ENCODE measurements around the gene INTS11. TPM values are rescaled to one million over a fixed set of nuclear protein-coding genes. Genes with fewer than 3 reads are reported as not detected.

The INTS11 gene
- polyA plus RNA-seq, 1 experiment, result 52.8 TPM

DNA sequence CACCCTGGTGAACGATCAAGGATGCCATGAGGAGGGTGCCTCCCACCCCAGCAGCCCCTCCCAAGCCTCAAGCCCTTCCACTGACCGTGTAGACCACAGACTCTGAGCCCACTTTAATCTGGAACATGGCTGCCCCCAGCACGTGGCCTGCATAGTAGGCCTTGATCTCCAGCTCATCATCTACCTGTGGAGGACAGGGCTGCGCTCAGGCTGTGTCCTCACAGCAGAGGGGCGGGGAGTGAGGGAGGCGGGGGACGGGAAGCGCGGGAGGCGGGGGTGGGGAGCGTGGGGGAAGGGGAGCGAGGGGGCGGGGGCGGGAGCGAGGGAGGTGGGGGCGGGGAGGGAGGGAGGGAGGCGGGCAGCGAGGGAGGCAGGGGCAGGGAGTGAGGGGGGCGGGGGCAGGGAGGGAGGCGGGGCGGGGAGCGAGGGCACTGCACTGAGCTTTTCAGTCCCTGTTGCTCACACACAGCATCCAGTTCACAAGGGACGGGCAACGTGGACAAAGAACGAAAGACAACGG, 9.0 kb downstream of the INTS11 start:
- Histone ChIP-seq H3K27ac (ENCODE audit: low read depth, low read length) (no peak overlapping the region), H3K27me3 (ENCODE audit: control insufficient read depth, insufficient read depth, low read length) (no peaks in the 10 kb centered on the region), H3K9me3 (ENCODE audit: control insufficient read depth, insufficient read depth, low read length) (no peaks in the 10 kb centered on the region; the same call in 1 of the 2 replicates), H3K4me3 (ENCODE audit: low read depth, low read length) (no peak overlapping the region)
- TF ChIP-seq, protein P1, sequence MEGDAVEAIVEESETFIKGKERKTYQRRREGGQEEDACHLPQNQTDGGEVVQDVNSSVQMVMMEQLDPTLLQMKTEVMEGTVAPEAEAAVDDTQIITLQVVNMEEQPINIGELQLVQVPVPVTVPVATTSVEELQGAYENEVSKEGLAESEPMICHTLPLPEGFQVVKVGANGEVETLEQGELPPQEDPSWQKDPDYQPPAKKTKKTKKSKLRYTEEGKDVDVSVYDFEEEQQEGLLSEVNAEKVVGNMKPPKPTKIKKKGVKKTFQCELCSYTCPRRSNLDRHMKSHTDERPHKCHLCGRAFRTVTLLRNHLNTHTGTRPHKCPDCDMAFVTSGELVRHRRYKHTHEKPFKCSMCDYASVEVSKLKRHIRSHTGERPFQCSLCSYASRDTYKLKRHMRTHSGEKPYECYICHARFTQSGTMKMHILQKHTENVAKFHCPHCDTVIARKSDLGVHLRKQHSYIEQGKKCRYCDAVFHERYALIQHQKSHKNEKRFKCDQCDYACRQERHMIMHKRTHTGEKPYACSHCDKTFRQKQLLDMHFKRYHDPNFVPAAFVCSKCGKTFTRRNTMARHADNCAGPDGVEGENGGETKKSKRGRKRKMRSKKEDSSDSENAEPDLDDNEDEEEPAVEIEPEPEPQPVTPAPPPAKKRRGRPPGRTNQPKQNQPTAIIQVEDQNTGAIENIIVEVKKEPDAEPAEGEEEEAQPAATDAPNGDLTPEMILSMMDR (IDR thresholded peaks at IDR 0.05; ENCODE audit: low read depth, low read length), result no peak
- CTCF ChIA-PET, result interaction anchor here (0.6 kb wide), 1 partner anchor 194 kb away, joined by 3 read pairs; no protein-coding TSS in a partner anchor
- POLR2A ChIA-PET, result no interaction called here
- DNase-seq (ENCODE audit: low read depth, low spot score), result no peak

DNA sequence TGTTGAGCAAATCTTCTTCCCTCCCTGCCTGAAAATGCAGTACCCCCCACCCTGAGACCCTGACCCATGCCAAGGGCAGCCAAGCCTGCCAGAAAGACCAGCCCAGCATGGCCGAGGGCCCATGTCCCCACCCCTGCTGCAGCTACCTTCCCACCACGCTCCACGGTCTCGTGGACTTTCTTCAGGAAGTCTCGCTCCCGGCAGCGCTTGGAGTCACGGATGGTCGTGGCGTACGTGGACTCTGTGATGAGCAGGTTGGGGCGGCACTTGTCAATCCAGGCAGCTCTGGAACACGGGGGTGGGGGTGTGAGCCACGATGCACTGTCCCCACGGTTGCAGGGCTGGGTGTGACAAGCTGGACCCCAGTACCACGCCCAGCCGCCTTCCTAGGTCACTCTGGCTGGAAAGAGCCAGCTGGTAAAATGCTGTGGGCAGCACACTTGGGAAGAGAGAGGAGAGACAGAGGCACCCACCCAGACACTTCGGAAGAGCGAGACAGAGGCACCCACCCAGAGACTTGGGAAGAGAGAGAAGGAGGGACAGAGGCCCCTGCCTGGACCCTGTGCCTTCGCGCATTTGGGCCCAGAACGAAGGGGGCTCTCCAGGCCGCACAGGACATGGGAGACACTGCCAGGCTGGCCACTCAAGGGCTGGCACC, 9.7 kb downstream of the INTS11 start:
- POLR2A ChIA-PET, result no interaction called here
- TF ChIP-seq, protein P1 (IDR thresholded peaks at IDR 0.05; ENCODE audit: low read depth, low read length), result no peak
- Histone ChIP-seq H3K9me3 (ENCODE audit: control insufficient read depth, insufficient read depth, low read length) (no peaks in the 10 kb centered on the region; the same call in 1 of the 2 replicates), H3K27me3 (ENCODE audit: control insufficient read depth, insufficient read depth, low read length) (no peaks in the 10 kb centered on the region), H3K4me3 (ENCODE audit: low read depth, low read length) (no peak overlapping the region), H3K27ac (ENCODE audit: low read depth, low read length) (no peak overlapping the region)
- CTCF ChIA-PET, result no interaction called here
- DNase-seq (ENCODE audit: low read depth, low spot score), result no peak

DNA sequence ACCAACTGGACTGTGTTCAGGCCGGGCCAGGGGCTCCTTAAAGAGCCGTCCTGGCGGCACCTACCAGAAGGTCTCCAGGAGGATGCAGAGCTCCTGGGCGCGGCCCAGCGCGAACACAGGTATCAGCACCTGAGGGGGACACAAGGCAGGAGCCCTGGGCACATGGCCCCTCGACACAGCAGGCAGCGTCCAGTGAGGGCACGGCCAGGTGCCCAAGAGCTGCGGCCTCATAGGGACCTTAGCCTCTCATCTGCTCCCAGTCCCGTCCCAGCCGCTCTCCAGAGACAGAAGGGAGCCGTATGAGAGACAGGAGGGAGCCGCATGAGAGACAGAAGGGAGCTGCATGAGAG, 10.2 kb downstream of the INTS11 start:
- no peaks in the 10 kb centered on the region; the same call in 1 of the 2 replicates for H3K9me3 ChIP-seq (ENCODE audit: control insufficient read depth, insufficient read depth, low read length)
- ChIA-PET CTCF (no interaction called here), POLR2A (no interaction called here)

DNA sequence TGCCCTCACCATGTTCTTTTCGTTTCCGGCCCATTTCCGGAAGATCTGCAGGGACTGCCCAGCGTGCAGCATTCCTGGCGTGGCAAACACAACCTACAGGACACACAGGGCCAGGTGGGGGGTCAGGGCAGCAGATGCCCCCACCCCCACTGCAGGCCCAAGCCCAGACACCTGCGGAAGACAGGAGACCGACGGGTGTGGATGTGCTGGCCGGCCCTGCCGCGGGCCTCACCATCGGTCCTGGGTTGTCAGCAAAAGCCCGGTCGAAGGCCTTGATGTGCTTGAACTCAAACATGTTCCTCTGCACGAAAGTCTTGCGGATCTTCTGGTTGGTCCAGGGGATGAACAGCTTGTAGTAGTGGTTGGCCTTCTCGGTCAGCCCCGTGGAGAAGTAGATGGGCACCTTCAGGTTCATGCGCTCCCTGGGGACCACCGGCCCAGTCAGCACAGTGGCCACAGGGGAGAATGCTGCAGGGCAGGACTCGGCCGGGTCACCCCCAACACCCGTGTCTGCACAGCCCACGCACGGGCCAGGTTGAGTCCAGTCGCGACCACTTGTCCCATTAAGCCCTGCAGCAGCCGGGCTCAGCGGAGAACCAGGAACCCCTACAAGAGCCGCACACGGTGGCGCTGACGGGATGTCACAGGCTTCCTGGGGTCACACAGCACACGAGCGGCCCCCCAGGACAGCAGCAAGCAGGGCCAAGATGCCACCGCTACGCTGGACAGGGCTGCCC, 10.8 kb downstream of the INTS11 start:
- TF ChIP-seq, protein P1 (IDR thresholded peaks at IDR 0.05; ENCODE audit: low read depth, low read length), result no peak
- POLR2A ChIA-PET, result no interaction called here

More for the DNA sequence above, 10.2 kb downstream of the INTS11 start:
- TF ChIP-seq, protein P1 (IDR thresholded peaks at IDR 0.05; ENCODE audit: low read depth, low read length), result no peak
- H3K27ac ChIP-seq (ENCODE audit: low read depth, low read length), result no peak overlapping the region
- DNase-seq (ENCODE audit: low read depth, low spot score), result no peak
- no peaks in the 10 kb centered on the region for H3K27me3 ChIP-seq (ENCODE audit: control insufficient read depth, insufficient read depth, low read length)
- H3K4me3 ChIP-seq (ENCODE audit: low read depth, low read length), result no peak overlapping the region

More for the DNA sequence above, 10.8 kb downstream of the INTS11 start:
- CTCF ChIA-PET, result no interaction called here
- Histone ChIP-seq H3K27me3 (ENCODE audit: control insufficient read depth, insufficient read depth, low read length) (no peaks in the 10 kb centered on the region), H3K4me3 (ENCODE audit: low read depth, low read length) (no peak overlapping the region), H3K9me3 (ENCODE audit: control insufficient read depth, insufficient read depth, low read length) (no peaks in the 10 kb centered on the region), H3K27ac (ENCODE audit: low read depth, low read length) (no peak overlapping the region)
- DNase-seq (ENCODE audit: low read depth, low spot score), result no peak
